Measurements from ENCODE around the gene DIP2B.
"Not testable (repeated sequence)": the region's sequence is repeated elsewhere in the genome, so short reads cannot be mapped to it uniquely, and the experiment has no call there.

Gene DIP2B

DNA sequence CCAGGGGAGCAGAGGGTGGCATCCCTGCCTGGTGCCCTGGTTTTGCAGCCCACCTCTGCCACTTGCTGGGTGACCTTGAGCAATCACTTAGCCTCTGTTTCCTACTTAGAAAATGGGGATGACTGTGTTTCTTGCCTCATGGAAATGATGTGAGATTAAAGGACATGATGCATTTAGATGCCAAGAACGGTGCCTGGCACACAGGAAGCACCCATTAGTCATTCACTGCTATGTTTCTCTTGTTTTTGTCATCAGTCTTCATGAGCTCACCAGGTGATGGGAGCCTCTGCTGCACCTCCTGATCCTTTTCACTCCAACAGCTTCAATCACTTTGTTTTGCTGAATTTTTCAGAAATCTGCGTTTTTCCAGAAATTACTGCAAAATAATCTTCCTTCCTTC lies 235.5 kb downstream of the DIP2B start:
- DNase-seq: no peak

DNA sequence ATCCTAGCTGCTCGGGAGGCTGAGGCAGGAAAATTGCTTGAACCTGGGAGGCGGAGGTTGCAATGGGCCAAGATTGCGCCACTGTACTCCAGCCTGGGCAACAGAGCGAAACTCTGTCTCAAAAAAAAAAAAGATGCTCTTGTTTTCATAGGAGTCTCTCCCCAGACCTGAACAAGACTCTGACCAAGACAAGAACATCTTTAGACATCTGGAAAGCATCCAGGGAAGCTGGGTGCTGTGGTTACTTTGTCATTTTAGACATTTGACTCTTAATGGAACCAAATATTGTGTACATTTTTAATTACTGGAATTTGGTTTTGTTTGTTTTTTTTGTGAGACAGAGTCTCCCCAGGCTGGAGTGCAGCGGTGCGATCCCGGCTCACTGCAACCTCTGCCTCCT lies 238.0 kb downstream of the DIP2B start:
- DNase-seq: no peak

DNA sequence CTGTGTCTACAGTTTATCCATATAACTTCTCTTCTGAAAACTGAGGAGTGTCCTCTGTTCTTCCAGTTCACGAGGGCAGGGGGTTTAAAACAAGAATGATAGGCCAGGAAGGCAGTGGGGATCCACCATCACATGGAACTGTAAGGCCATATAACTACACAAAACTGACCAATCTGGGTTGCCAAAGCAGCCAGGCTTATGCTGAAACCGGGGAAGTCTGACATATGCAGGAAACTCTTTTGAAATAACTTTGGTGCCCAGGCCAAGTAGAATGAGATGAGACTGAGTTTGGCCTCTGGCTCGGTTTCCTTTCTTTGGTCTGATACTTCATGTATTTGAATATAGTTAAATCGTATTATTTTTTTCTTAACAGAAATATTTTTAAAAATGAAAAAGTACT lies 241.1 kb downstream of the DIP2B start:
- DNase-seq: no peak

DNA sequence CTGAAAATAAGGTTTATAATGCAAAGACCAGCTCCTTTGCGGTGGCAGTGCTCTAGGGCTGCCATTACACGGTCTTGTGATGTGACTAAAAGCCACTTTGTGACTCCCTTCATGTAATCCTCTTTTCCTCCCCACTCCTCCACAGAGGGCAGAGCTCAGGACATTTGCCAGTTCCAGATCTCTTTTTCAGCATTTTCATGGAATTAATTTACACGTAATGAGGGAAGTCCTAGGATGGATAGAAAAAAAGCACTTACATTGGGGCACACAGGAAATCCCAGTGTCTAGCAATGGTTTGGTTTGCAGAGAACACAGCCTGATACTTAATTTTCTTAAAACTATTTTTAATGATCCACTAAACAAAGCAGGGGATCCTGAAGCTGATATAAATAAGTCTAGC lies 241.6 kb downstream of the DIP2B start:
- no peak for DNase-seq

DNA sequence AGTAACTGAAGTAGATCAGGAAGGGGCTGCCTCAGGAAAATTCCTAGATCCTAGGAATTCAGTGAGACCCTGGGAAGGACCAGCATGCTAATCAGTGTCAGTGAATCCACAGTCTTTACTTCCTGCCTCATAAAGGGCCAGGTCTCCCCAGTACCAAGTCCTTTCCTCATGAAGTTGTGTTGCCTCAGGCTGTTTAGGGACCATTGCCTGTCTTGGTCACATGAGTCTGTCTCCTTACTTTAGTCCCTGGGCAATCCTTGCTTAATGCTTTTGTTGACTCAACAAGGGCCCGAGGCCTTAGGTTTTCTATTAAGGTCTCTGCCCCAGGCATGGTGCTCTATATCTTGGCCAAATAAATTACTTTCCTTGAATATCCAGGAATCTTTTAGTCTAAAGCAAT lies 243.0 kb downstream of the DIP2B start:
- no peak for DNase-seq

DNA sequence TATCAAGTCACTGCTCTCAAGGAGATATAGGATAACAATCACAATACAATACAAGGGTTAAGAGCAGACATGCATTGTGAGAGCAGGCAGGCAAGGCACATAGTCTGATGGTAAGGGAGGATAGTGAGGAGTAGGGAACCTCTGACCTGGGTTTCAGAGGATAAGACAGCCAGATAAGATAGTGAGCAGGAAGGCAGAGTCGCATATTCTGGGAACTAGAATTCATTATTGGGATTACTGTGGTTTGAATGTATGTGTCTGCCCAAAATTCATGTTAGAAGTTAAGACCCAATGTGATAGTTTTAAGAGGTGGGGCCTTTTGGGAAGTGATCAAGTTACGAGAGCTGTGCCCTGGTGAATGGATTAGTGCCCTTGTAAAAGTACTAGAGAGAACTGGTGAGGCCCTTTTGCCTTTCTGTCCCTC lies 244.7 kb downstream of the DIP2B start:
- DNase-seq: no peak

DNA sequence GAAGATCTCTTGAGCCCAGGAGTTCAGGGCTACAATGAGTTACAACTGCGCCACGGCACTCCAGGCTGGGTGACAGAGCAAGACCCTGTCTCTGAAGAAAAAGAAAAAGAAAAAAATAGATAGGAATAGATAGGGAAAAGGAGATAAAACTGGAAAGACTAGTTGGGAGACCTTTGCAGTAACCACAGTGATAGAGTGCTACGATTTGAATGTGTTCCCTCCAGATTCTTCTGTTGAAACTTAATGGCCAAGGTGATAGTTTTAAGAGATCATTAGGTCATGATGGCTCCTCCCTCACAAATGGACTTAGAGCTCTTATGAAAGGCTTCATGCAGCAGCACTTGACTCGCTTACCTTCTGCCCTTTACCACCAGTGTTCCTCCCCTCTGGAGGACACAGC lies 245.6 kb downstream of the DIP2B start:
- DNase-seq: no peak

DNA sequence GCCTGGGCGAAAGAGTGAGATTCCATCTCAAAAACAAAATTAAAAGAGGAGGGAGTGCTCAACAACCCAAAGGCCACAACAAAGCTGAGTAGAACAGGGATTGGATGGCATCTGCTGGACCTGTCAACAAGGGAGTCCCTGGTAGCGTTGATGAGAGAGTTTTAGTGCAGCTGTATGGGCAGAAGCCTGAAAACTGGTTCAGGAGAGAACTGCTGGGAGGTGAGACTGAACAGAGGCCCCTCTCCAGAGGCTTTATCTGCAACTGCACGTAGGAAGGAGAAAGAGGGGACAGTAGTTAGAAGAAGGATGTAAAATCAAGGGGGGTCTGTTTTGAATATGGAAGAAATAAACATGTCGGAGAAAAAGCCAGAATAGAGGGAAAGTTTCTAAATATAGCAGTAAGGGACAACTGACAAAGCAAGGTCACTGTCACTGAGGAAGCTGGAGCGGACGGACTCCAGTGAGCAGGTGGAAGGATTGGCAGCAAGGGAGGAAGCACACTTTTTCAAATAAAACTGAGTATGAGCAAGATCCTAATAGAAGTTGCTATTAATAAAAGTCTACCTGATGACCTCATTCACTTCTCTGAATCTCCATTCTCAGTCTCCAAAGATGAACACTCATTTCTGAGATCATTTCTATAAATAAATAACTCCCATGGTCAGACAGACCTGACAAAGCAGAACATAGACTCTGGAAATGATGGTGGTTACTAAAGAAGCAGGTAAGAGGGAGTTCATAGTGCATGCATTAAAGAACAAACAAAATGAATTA lies 247.3 kb downstream of the DIP2B start:
- DNase-seq: no peak

DNA sequence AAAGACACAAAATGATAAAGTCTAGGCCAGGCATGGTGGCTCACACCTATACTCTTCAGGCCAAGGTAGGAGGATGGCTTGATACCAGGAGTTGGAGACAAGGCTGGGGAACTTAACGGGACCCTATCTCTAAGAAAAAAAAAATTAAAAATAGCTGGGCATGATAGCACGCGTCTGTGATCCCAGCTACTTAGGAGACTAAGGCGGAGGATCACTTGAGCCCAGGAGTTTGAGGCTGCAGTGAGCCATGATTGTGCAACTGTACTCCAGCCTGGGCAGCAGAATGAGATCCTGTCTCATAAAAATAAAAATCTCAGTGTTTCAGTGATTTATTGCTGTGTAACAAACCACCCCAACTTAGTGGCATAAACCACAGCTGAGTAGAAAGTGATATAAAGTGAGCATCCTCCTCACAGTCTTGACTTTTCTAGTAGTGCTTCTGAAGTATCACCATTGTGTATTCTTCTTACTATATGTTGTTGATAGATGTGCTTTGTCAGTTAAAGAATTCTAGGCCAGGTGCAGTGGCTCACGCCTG lies 248.5 kb downstream of the DIP2B start:
- DNase-seq: no peak

DNA sequence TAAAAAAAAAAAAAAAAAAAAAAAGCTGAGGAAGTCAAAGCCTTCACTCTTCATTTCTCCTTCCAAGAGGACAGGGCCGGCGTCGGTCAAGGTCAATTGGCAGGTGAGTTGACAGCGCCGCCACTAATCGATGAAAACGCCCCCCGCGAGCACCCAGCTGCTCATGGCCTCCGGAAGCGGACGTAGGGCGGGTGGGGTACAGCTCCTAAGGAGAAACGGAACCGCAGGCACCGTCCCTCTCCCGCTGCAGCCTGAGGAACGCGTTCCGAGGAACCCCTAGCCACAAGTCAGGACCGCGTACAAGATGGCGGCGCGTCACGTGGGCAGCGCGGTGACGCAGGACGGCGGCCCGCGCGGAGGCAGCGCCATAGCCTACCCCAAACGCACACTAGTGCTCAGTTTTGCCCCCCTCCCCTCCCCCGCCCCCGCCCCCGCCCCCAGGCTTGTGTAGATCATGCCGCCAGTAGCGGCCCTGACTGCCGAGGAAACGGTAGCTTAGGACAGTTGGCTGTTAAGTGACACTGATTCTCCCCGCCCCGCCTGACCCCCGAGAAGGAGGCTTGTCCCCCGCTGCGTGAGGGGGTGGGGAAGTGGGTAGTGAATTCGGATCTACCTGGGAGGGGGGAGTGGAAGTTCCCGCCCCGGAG lies 259.0 kb downstream of the DIP2B start, which contains the start of gene ATF1:
ATF1 (plus strand) TSS at position 463 of the 647 bp plus-strand sequence. CDS start 16,045 bp downstream, outside the sequence.
- DNase-seq: peak; percentile 82

DNA sequence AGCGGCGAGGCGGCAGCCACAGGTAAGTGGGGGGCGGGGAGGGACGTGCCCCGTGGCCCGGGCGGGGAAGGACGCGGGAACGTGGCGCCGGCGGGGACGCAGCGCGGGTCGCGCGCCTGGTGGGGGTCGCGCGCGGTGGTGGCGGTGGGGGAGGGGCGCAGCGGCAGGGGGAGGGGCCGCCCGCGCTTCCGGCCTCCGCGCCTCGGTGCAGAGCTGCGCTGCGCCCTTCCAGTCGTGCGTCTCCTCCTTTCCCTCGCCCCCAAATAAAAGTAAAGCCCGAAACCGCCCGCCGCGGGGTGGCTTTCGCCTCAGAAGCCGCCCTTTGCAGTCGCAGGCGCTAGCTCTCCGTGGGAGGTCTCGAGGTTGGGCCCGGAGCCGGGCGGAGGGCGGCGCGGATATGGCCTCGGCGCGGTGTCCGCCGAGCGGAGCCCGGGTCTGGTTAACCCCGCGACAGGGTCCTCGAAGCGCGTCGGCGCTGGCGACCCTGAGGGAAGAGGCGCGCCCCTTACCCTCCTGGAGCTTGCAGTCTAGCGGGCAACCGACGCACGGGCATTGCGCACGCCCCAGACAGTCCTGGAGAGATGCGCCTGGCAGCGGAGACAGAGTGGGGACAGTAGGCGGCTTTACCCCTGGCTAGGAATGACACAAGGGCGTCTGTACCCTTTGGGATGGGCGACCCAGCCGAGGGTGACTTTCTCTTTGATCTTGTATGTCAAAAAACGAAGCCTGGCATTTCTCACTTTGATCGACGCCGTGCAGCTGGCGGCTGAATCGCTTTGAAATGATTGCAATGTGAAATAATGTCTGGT lies 259.7 kb downstream of the DIP2B start:
- no peak for DNase-seq

DNA sequence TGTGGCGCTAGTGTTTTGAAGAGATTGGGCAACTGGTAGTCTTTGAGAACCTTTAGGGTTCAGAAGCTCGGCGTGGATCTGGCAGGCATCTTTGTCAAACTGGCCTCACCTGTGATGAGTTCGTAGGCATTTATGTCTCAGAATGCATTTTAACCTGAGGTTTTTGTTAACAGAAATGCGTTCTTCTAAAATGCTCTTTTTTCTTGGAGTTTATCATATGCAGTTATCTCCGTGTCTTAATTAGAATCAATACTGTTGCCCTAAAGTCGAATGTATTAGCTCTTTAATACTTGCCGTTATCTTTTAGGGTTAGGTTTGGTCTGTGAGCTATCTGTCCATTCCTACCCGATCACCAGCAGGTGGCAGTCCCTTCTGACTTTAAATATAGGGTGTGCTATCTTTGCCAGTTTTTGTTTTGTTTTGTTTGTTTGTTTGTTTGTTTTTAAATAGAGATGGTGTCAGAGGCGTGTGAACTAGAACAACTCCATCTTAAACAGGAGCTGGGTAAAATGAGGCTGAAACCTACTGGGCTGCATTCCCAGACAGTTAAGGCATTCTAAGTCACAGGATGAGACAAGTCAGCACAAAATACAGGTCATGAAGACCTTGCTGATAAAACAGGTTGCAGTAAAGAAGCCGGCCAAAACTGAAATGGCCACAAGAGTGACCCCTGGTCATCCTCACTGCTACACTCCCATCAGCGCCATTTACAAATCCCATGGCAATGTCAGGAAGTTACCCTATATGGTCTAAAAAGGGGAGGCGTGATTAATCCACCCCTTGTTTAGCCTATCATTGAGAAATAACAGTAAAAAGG lies 260.5 kb downstream of the DIP2B start:
- DNase-seq: no peak

DNA sequence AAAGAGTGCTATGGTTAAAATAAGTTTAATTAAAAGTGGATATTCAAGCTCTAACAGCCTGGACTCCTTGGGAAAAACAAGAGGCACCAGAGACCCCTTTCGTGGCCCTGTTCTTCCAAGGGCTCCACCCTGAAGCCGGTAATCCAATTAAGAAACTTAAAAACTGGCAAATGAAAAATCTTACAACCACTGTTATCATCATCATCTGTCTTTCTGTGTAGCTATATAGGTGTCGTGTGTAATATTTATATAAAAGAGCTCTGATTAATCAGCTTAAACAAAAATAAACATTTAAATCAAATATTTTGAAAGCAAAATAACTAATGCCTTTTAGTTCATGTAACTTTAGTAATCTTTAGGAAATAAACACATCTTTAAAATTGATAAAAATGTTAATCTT lies 263.6 kb downstream of the DIP2B start:
- no peak for DNase-seq

DNA sequence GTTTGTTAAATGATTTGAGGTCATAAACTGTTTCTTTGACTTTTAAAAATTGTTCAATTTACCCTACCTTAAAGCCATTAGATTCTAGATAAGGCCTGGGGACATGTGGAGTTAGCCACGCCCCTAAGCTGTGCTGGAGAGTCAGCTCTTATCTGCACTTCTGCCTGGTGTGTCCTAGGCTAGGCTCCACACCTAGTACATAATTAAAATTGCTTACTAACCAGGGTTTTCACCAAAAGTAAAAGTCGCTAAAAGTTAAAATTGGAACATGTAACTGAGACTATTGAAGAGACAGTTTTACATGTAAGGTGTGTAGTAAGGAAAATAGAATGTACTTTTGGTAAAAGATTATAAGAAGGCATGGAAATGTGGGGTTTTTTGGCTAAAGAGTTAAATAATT lies 264.0 kb downstream of the DIP2B start:
- not testable (repeated sequence) for DNase-seq

DNA sequence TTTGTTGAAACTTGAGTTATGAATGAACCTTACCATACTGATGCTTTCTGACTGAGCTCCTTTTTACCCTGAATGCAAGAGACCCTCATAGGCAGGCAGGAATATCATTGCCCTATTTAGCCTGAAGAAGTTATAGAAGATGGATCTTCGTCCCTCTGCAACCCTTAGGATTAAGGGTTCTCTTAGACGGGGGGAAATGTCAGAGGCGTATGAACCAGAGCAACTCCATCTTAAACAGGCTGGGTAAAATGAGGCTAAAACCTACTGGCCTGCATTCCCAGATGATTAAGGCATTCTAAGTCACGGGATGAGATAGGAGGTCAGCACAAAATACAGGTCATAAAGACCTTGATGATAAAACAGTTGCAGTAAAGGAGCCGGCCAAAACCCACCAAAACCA lies 266.6 kb downstream of the DIP2B start:
- DNase-seq: no peak

DNA sequence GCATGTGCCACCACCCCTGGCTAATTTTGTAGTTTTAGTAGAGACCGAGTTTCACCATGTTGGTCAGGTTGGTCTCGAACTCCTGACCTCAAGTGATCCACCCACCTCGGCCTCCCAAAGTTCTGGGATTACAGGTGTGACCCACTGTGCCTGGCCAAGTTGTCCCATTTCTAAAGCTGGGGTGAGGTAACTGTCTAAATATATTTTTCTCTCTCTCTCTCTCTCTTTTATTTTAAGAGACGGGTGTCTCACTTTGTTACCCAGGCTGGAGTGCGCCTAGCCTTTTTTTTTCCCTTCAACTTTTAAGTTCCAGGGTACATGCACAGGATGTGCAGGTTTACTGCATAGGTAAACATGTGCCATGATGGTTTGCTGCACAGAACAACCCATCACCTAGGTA lies 267.7 kb downstream of the DIP2B start:
- DNase-seq: no peak

DNA sequence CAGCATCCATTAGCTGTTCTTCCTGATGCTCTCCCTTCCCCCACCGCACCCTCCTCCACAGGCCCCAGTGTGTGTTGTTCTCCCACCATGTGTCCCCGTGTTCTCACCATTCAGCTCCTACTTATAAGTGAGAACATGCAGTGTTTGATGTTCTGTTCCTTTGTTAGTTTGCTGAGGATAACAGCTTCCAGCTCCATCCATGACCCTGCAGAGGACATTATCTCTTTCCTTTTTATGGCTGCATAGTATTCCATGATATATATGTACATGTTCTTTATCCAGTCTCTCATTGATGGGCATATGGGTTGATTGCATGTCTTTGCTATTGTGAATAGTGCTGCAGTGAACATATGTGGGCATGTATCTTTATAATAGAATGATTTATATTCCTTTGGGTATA lies 268.1 kb downstream of the DIP2B start:
- no peak for DNase-seq

DNA sequence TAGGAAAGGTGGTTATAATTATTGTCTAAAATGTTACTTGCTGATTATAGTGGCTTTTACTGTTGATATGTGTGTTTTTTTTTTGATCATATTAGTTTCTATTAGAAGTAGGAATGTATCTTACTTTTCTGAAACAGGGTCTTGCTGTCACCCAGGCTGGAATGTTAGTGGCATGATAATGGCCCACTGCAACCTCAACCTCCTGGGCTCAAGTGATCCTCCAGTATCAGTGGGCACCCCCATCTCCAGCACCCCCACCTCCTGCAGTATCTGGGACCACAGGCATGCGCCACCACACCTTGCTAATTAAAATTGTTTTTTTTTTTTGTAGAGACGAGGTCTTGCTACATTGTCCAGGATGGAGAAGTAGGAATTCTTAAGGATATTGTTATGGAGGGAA lies 270.5 kb downstream of the DIP2B start:
- DNase-seq: no peak

DNA sequence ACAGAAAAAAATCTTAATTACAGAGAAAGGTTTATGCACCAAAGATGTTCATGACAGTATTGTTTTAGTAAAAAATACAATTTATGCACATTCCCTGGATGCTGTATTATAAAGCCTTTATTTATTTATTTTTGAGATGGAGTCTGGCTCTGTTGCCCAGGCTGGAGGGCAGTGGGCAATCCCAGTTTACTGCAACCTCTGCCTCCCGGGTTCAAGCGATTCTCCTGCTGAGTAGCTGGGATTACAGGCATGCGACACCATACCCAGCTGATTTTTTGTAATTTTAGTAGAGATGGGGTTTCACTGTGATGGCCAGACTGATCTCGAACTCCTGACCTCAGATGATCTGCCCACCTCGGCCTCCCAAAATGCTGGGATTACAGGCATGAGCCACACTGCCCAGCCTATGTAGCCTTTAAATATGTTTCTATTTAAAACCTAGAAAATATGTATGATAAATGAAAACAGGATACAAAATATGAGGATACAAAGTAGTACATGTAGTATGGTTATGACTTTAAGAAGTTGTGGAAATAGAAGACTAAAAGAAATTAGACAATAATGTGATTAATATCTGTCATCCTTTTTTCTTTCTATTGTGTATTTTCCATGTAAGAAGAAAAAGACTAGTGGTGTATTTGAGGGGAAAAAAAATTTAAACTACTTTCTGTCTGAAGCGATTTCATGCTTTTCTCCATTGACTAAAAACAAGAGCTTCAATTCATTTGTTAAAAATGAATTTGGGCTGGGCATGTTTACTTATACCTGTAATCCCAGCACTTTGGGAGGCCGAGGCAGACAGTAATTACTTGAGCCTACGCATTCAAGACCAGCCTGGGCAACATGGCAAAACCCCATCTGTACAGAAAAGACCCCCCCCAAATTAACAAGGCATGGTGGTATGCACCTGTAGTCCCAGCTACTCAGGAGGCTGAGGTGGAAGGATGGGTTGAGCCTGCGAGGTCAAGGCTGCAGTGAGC lies 272.3 kb downstream of the DIP2B start:
- no peak for DNase-seq

DNA sequence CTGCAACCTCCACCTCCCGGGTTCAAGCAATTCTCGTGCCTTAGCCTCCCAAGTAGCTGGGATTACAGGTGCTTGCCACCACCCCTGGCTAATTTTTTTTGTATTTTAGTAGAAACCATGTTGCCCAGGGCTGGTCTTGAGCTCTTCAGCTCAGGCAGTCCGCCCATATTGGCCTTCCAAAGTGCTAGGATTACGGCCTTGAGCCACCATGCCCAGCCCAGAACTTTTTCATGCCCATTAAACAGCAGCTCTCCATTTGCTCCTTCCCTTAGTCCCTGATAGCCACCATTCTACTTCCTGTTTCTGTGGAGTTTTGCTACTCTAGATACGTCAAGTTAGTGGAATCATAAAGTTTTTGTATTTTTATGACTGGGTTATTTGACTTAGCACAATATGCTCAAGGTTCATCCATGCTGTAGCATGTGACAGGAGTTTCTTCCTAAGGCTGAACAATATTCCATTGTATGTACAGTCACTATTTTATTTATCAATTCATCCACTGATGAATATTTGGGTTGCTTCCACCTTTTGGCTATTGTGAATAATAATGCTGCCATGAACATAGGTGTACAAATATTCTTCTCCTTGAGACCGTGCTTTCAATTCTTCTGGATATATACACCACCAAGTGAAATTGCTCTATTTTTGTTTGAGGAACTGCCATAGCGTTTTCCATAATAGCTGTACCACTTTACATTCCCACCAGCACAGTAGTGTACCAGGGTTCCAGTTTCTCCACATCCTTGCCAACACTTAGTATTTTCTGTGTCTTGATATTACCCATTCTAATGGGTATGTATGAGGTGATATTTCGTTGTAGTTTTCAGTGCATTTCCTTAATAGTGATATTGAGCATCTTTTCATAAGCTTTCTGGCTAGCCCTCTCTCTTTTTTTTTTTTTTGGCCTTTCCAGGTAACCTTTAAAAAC lies 274.1 kb downstream of the DIP2B start:
- DNase-seq: no peak
